Astrocyte (in vitro differentiated cells and primary cell): ENCODE measurements around the gene RPUSD1. TPM values are rescaled to one million over a fixed set of nuclear protein-coding genes. Genes with fewer than 3 reads are reported as not detected.

Experiments used
- DNase-seq: peaks from one replicate; pipeline ENCODE4 v3.0.0-alpha.2; 2010; ENCODE audit warnings: low read depth
- FAIRE-seq: peaks from 2 replicates; lab custom pipeline; 2011; peaks lifted over from hg19 to GRCh38; lab: Jason Lieb, UNC
- H2AFZ ChIP-seq: 2 replicates; pipeline ENCODE4 v1.6.0; 2012; ENCODE audit warnings: low read depth, low read length, inconsistent platforms
- H3K27ac ChIP-seq: 2 replicates; pipeline ENCODE4 v1.5.1; 2011; ENCODE audit warnings: low read depth, low read length, inconsistent platforms
- H3K27me3 ChIP-seq: 2 replicates; pipeline ENCODE4 v1.6.0; 2011; ENCODE audit warnings: low read length, inconsistent platforms; ENCODE audit not compliant: insufficient read depth
- H3K36me3 ChIP-seq: 2 replicates; pipeline ENCODE4 v1.5.1; 2011; ENCODE audit warnings: low read length, inconsistent platforms; ENCODE audit not compliant: insufficient read depth
- H3K4me1 ChIP-seq: 2 replicates; pipeline ENCODE4 v1.5.1; 2011; ENCODE audit warnings: low read length, inconsistent platforms; ENCODE audit not compliant: insufficient read depth
- H3K4me2 ChIP-seq: 2 replicates; pipeline ENCODE4 v1.6.0; 2012; ENCODE audit warnings: low read length, inconsistent platforms
- H3K4me3 ChIP-seq: 2 replicates; pipeline ENCODE4 v1.5.1; 2011; ENCODE audit warnings: low read depth, mild to moderate bottlenecking, low read length, inconsistent platforms; ENCODE audit not compliant: insufficient read depth
- H3K79me2 ChIP-seq: 2 replicates; pipeline ENCODE4 v1.6.0; 2012; ENCODE audit warnings: mild to moderate bottlenecking, low read length, inconsistent platforms; ENCODE audit not compliant: insufficient read depth
- H3K9ac ChIP-seq: 2 replicates; pipeline ENCODE4 v1.6.0; 2012; ENCODE audit warnings: mild to moderate bottlenecking, low read length, inconsistent platforms
- H3K9me3 ChIP-seq: 2 replicates; pipeline ENCODE4 v1.5.1; 2012; ENCODE audit warnings: low read depth, mild to moderate bottlenecking, low read length, inconsistent platforms; ENCODE audit not compliant: insufficient read depth
- H4K20me1 ChIP-seq: 2 replicates; pipeline ENCODE4 v1.6.0; 2012; ENCODE audit warnings: low read length, inconsistent platforms; ENCODE audit not compliant: insufficient read depth
- H3K27ac Mint-ChIP-seq: one replicate; pipeline ENCODE4 v1.8.0; 2021; ENCODE audit warnings: mild to moderate bottlenecking, mixed read lengths; ENCODE audit not compliant: unreplicated experiment
- H3K27me3 Mint-ChIP-seq: one replicate; pipeline ENCODE4 v1.8.0; 2021; ENCODE audit warnings: low read depth, mixed read lengths; ENCODE audit not compliant: unreplicated experiment
- H3K36me3 Mint-ChIP-seq: one replicate; pipeline ENCODE4 v1.8.0; 2021; ENCODE audit warnings: low read depth, mixed read lengths; ENCODE audit not compliant: unreplicated experiment
- H3K4me1 Mint-ChIP-seq: one replicate; pipeline ENCODE4 v1.8.0; 2021; ENCODE audit warnings: low read depth, mixed read lengths; ENCODE audit not compliant: unreplicated experiment
- H3K4me3 Mint-ChIP-seq: one replicate; pipeline ENCODE4 v1.8.0; 2021; ENCODE audit warnings: mild to moderate bottlenecking, moderate library complexity, mixed read lengths; ENCODE audit not compliant: unreplicated experiment
- H3K9me3 Mint-ChIP-seq: one replicate; pipeline ENCODE4 v1.8.0; 2021; ENCODE audit warnings: mild to moderate bottlenecking, mixed read lengths; ENCODE audit not compliant: unreplicated experiment
- EZH2 ChIP-seq: IDR thresholded peaks from 2 replicates; pipeline ENCODE4 v1.6.1; 2012; ENCODE audit warnings: mild to moderate bottlenecking, low read length, inconsistent platforms; ENCODE audit not compliant: insufficient read depth
- total RNA-seq: library from RNA; stranded (reverse); gene quantifications from 2 replicates; pipeline ENCODE4 v1.2.1, GENCODE V29; 2021
- TF ChIP-seq, protein P1 (sequence below): IDR thresholded peaks from 2 replicates; pipeline ENCODE4 v1.5.1; 2011; ENCODE audit warnings: low read depth, mild to moderate bottlenecking, inconsistent platforms, low read length, moderate library complexity; ENCODE audit not compliant: insufficient read depth

Gene RPUSD1
- total RNA-seq, 1 donor from 2014 or later = 28.8 TPM

GRCh38 chr16:779561-779960 lies 8.6 kb downstream of the RPUSD1 start:
- Histone ChIP-seq H3K27me3 (no peaks in the 10 kb centered on the region), H3K4me2 (no peak overlapping the region), H3K27ac (no peak overlapping the region), H3K79me2 (no peaks in the 10 kb centered on the region), H3K4me1 (peaks cover 14% of the 10 kb centered on the region), H3K9me3 (no peaks in the 10 kb centered on the region), H3K36me3 (no peaks in the 10 kb centered on the region), H4K20me1 (peaks cover 1% of the 10 kb centered on the region), H3K4me3 (no peak overlapping the region), H2AFZ (no peak overlapping the region), H3K9ac (no peak overlapping the region)
- Mint-ChIP-seq H3K4me1 (peaks cover 4% of the 10 kb centered on the region), H3K27ac (no peak overlapping the region), H3K36me3 (no peaks in the 10 kb centered on the region), H3K27me3 (peaks cover 9% of the 10 kb centered on the region), H3K4me3 (no peak overlapping the region), H3K9me3 (no peaks in the 10 kb centered on the region)
- FAIRE-seq = no peak
- no peak for DNase-seq
- TF ChIP-seq, protein P1, sequence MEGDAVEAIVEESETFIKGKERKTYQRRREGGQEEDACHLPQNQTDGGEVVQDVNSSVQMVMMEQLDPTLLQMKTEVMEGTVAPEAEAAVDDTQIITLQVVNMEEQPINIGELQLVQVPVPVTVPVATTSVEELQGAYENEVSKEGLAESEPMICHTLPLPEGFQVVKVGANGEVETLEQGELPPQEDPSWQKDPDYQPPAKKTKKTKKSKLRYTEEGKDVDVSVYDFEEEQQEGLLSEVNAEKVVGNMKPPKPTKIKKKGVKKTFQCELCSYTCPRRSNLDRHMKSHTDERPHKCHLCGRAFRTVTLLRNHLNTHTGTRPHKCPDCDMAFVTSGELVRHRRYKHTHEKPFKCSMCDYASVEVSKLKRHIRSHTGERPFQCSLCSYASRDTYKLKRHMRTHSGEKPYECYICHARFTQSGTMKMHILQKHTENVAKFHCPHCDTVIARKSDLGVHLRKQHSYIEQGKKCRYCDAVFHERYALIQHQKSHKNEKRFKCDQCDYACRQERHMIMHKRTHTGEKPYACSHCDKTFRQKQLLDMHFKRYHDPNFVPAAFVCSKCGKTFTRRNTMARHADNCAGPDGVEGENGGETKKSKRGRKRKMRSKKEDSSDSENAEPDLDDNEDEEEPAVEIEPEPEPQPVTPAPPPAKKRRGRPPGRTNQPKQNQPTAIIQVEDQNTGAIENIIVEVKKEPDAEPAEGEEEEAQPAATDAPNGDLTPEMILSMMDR = no peak
- TF ChIP-seq EZH2 = no peak

GRCh38 chr16:778909-779527 lies 9.2 kb downstream of the RPUSD1 start:
- peaks cover 14% of the 10 kb centered on the region for H3K4me1 ChIP-seq
- Mint-ChIP-seq H3K36me3 (no peaks in the 10 kb centered on the region), H3K27ac (no peak overlapping the region), H3K9me3 (no peaks in the 10 kb centered on the region), H3K4me1 (peaks cover 4% of the 10 kb centered on the region), H3K4me3 (no peak overlapping the region), H3K27me3 (peaks cover 9% of the 10 kb centered on the region)
- no peak overlapping the region for H3K9ac ChIP-seq
- H3K27me3 ChIP-seq = no peaks in the 10 kb centered on the region
- H3K36me3 ChIP-seq = no peaks in the 10 kb centered on the region
- TF ChIP-seq, protein P1 = no peak
- no peak for TF ChIP-seq EZH2
- no peaks in the 10 kb centered on the region for H3K79me2 ChIP-seq
- H3K4me2 ChIP-seq = no peak overlapping the region
- no peaks in the 10 kb centered on the region for H4K20me1 ChIP-seq
- no peaks in the 10 kb centered on the region for H3K9me3 ChIP-seq
- H3K4me3 ChIP-seq = no peak overlapping the region
- no peak for DNase-seq
- no peak overlapping the region for H2AFZ ChIP-seq
- no peak overlapping the region for H3K27ac ChIP-seq
- FAIRE-seq = no peak

DNA sequence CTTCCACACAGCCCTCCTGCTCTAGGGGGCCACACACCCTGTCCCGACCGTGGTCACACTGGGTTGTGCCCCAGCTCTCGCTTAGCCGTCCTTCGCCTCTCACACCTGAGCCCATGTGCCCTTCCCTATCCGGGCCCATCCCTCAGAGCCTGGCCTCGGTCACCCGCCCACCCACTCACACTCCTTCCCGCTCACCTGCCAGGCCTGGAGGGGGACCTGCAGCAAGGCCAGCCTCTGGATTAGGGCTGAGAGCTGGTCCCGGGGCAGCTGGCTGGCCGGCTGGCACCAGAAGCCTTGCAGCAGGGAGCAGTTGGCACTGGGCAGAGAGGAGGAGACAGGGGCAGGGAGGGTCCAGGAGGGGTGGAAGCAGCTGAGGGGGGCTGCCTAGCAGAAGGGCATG lies 9.7 kb downstream of the RPUSD1 start:
- Histone ChIP-seq H3K79me2 (no peaks in the 10 kb centered on the region), H3K4me2 (no peak overlapping the region), H3K27ac (no peak overlapping the region), H3K4me3 (no peak overlapping the region), H3K9ac (no peak overlapping the region), H3K4me1 (peaks cover 10% of the 10 kb centered on the region), H3K9me3 (no peaks in the 10 kb centered on the region), H4K20me1 (no peaks in the 10 kb centered on the region), H2AFZ (no peak overlapping the region), H3K36me3 (no peaks in the 10 kb centered on the region), H3K27me3 (no peaks in the 10 kb centered on the region)
- TF ChIP-seq EZH2 = no peak
- TF ChIP-seq, protein P1 = no peak
- no peak for DNase-seq
- no peaks in the 10 kb centered on the region for H3K36me3 Mint-ChIP-seq
- H3K4me3 Mint-ChIP-seq = no peak overlapping the region
- H3K9me3 Mint-ChIP-seq = no peaks in the 10 kb centered on the region
- peaks cover 4% of the 10 kb centered on the region for H3K4me1 Mint-ChIP-seq
- H3K27me3 Mint-ChIP-seq = peaks cover 9% of the 10 kb centered on the region
- H3K27ac Mint-ChIP-seq = no peak overlapping the region
- FAIRE-seq = no peak
